Left kidney (tissue), 2 donors: ENCODE measurements around the gene MYBL2. TPM values are rescaled to one million over a fixed set of nuclear protein-coding genes. Genes with fewer than 3 reads are reported as not detected.

Experiments
- DNase-seq: peaks from one replicate; pipeline ENCODE4 v3.0.0-alpha.2; 2013
- polyA plus RNA-seq: library from polyadenylated mRNA; unstranded; fragments of 120-200 nt; gene quantifications from one replicate; pipeline ENCODE4 v1.2.1, GENCODE V29; 2013; ENCODE audit not compliant: insufficient read length

MYBL2 gene
- polyA plus RNA-seq, 1 donor: 34.0 TPM

DNA sequence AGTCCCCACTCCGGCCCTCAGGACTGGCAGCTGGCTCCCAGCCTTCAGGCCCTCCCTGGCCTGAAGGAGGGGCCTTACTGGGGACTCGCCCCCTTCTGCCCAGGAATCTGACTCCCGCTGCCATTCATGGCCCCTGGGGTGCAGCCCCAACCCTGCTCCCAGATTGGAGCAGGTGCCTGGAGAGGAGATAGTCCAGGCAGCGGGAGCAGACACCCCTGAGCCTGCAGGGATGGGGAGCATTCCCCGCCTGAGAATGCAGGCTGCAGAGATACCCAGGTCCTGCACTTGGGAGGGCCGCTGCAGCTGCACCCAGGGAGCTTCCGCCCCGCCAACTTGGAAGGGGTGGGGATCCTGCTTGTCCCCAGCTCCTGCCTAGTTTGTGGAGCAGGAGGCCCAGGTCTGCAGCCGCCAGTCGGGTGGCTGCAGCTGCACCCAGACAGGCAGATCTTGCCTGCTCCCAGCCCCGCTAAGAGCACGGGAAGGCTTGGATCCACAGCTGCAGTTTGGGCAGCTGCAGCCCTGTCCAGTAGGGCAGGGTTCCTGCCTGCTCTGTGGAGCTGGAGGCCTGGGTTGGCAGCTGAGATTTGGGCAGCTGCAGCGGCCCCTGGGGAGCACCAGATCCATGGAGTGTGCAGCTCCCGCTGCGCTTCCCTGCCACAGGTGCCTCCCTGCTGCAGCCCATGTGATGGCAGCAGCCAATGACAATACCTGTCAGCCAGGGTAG, 54.7 kb downstream of the MYBL2 start:
- DNase-seq: no peak

DNA sequence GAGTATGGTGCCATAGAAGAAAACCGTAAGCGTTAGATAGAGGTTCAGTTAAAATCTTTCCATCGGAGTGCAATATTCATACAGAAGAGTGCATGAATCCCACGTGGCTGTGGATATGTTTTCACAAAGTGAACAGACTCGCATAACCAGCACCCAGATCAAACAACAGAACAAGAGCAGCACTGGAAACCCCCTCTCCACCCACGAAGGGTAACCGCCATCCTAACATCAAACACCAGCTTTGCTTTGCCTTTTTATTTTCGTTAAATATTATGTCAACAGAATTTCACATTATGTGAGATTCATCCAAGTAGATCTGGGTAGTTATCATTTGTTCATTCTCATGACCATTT, 55.2 kb downstream of the MYBL2 start:
- DNase-seq: no peak

DNA sequence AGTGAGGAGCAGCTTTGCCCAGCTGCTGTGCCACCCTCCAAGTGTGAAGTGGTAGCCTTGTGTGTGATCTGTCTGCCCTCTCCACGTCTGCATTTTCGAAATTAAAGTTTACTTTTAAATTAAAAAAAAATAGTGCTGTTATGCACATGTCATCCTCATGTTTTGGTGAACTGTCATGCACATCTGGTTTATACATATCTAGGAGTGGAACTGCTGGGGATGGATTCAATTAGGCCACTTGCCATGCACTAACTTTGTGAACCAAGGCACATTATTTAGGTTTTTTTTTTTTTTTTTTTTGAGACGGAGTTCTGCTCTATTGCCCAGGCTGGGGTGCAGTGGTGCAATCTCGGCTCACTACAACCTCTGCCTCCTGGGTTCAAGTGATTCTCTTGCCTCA, 56.3 kb downstream of the MYBL2 start:
- DNase-seq: no peak

DNA sequence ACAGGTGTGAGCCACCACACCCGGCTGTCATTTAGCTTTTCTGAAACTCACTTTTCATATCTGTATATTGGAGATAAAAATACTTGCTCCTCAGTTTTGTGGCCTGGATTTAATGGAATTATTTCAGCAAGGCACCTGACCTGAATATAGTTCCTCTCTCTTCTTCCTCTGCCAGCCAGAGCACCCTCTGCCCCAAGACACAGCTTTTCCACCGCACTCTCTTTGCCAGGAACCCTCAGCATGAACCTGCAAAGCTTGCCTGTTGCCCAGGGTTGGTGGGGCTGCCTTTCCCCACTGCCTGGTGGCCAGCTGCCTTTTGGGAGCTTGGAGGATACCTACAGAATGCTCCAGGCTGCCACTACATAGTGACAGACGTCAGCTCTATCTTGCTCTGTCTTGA, 56.8 kb downstream of the MYBL2 start:
- no peak for DNase-seq

DNA sequence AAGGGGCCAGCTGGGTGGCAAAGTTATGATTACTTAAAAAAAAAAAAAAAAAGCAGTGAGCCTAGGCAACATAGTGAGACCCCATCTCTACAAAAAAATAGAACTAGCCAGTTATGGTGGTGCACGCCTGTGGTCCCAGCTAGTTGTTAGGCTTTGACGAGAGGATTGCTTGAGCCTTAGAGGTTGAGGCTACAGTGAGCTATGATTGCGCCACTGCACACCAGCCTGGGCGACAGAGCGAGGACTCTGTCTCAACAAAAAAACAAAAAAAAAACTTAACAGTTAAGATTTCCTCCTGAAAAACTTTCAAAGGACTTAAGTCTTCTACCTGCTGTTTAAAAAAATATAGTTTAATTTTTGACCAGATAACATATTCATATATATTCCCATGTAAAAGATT, 57.5 kb downstream of the MYBL2 start:
- no peak for DNase-seq

DNA sequence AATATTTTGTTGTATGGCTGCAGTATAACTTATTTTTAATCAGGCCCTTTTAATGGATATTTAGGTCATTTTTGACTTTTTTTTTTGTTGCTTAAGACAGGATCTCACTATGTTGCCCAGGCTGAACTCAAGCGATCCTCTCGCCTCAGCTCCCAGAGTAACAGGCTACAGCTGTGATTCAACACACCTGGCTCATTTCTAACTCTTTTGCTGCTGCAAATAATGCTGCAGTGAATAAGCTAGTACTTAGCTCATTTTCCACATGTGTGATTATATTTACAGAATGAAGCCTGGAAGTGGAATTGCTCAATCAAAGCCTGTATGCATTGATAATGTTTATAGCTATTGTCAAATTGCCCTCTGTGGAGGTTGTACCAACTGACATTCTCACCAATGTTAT, 58.8 kb downstream of the MYBL2 start:
- DNase-seq: no peak

DNA sequence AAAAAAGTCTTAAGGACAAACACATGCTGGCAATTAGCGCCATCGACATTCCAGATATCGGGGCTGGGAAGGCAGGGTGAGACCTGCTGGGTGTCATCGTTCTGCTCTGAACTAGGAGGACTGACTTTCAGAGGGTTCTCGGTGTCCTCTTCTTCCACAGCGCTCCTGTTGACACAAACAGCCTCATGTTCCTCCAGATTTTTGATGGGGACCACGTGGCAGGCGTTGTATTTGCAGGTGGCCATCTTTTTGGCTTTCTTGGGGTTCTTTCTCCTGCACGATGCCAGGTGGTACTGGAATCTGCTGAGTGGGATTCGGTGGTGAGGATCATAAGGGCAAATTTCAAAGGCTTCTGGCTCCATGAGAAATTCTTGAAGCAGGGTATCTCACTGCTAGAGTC, 59.4 kb downstream of the MYBL2 start:
- DNase-seq: no peak

DNA sequence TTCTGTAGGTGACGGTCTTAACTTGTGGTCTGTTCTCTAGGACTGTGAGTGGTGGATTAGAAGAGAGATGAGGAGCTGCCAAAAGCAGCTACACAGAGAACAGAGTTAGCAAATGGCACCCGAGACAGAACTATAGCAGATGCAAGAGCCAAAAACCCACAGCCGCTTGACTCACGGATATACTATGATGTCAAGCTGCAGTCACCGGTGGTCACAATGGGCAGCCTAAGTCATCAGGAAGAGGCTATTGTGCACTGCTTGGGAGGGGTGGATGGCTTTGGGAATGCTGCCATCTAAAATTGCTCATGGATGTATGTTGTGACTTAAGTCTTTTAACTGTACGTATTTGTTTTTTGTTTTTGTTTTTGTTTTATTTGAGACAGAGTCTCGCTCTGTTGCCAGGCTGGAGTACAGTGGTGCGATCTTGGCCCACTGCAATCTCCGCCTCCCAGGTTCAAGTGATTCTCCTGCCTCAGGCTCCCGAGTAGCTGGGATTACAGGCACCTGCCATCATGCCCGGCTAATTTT, 60.0 kb downstream of the MYBL2 start, which contains the start of gene GTSF1L:
TSS of gene GTSF1L (minus strand) at position 192 of the 528 bp plus-strand sequence. CDS start 308 bp downstream, outside the sequence.
- no peak for DNase-seq

DNA sequence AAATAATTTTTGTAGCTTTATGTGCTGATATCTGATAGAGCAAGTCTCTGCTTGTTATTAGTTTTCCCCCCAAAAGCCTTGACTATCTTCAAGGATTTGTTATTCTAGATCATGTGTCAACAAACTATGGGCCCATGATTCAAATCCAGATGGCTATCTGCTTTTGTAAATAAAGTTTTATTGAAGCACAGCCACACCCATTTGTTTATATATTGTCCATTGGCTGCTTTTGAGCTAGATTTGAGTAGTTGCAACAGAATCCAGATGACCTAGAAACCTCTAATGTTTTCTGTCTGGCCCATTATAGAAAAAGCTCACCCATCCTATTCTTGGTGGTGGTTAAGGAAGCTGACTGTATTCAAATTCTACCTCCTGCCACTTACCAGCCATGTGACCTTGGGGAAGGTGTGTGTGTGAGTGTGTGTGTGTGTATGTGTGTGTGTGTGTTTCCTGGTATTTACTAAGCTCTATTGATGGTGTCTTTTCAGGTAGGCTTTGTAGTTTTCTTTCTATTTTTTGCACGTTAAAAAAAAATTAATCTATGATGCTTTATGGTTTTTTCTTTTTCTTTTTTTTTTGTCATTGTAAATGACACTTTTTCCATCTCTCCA, 61.2 kb downstream of the MYBL2 start:
- no peak for DNase-seq

DNA sequence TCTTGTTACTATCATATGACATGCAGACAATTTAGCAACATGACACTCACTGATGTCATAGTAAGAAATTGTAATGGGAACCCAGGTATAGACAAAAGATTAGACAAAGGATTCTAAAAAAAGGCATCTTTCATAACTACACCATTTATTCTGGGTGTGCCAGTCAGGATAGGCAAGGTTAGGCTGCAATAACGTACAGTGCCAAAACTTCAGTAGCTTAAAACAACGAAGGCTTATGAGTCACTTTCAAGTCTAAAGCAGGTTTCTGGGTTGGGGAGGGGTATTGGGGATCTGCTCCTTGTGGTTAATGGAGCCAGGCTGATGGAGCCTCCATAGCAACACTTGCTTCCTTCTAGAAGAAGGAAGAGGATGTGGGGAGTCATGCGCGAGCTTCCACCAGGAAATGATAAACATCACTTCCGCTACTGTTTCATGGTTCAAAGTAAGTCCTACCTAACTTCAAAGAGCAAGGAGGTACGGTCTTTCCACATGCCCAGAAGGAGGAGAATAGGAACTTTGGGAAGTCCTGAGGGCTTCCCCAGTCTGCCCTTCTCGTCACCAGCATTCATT, 61.9 kb downstream of the MYBL2 start:
- DNase-seq: no peak

DNA sequence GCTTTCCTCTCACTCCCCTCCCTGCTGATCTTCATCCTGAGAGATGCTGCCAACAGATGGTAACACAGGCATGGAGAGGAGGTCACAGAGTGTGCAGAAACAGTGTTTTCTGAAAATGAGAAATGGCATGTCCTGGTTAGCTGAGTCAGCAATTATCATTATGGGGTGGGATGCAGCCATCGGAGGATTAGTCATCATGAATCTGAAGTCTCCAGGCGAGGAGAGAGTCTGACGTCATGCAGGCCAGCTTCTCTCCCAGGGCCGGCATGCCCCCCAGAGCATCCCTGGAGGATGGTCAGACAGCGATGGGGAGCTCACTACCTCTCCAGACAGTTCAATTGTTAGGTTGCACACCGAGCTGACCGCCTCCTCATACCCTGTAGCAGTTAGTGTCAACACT, 64.6 kb downstream of the MYBL2 start:
- DNase-seq: no peak

DNA sequence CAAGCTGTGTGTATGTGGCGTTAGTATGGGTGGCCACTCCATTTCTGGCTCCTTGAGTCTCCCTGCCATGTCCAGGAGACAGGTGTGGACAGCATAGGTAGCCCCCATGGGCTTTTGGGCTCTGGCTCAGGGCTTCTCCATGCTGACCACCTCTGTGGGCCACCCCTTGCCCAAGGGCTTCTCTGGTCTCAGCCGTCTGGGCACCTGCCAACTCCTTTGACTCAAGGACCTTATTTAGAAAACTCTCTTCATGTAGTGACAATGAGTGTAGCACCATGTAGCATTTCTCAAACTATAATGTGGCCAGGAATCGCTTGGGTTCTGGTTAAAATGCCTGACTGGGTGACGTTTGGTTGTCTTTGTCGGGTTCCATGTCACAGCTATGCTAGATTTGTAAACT, 65.0 kb downstream of the MYBL2 start:
- no peak for DNase-seq

DNA sequence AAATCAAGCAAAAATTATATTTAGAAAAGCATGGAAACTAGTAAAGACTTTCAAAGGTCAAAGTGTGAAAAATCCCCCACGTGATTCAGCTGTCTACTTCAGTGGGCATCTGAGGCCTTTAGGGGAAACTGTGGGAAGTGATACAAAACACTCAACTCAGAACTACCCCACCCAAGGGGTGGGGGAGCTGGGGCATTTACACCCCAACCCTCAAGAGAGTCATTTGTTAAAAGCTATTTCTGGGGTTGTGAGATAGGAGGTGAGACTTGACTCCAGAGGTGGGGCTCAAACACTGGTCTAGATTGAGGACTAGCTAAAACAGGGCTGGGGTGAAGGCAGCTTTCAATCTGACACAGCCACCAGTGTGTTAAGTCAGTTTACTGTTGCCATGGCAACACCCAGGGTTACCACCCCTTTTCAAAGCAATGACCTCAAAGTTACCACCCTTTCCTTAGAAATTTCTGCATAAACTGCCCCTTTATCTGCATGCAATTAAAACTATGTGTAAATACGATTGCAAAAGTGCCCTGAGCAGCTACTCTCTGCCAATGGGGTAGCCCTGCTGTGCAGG, 69.8 kb downstream of the MYBL2 start:
- DNase-seq: no peak

DNA sequence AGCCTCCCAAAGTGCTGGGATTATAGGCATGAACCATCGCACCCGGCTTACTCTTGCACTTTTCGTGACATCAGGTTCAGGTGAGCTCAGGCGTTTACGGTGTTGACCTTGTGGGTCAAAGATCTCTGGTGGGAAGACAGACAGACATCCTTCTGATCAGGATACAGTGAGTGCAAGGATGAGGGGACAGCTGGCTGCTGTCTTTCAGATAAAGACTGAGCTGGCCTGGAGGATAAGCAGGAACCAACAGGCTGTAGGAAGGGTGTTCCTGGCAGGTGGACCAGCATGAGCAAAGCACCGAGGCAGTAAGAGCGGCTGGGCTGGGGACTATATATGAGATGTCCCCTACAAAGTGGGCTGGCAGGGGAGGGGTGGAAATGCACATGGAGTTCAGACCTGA, 71.0 kb downstream of the MYBL2 start:
- no peak for DNase-seq

DNA sequence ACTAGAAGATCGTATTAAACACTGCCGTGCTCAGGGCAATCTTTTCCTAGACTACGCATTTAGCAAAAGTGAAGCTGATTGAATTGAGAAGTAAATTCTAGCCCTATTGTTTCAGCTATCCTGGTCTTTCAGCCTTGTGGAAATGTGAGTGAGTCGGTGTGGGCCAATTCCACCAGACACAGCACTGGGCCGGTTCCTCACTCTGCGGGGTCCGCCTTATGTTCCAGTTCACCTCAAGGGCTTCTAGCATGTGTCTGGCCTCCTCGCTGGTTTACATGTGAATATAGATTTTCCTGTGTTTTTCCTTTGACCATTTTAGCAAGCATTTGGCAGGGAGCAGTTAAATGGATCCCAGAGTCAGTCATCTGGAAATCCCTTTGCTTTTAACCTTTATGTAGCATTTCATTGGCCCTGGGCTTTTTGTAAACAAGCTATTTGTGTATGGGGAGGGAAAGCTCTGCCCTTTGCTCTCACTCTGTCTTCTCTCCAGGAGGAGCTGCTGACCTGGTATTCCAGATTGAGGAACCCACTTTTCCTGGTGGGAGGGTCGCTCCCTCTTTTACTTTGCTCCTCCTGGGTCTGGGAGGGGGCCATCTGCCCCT, 72.3 kb downstream of the MYBL2 start:
- no peak for DNase-seq

DNA sequence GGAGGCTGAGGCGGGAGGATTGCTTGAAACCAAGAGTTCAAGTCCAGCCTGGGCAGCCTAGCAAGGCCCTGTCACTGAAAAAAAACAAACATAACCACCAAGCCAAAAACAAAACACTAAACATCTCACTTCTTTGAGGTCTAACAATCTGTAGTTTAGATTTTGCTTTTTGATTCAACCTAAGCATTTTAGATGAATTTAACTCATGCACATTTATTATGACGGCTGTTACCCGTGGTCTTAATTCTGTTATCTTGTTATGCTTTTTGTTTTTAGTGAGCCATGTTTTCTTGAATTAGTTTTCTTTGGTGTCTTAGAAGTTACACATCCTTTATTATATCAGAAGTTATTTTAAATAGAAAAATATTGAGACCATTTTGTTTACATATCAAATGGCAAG, 73.7 kb downstream of the MYBL2 start:
- DNase-seq: no peak

DNA sequence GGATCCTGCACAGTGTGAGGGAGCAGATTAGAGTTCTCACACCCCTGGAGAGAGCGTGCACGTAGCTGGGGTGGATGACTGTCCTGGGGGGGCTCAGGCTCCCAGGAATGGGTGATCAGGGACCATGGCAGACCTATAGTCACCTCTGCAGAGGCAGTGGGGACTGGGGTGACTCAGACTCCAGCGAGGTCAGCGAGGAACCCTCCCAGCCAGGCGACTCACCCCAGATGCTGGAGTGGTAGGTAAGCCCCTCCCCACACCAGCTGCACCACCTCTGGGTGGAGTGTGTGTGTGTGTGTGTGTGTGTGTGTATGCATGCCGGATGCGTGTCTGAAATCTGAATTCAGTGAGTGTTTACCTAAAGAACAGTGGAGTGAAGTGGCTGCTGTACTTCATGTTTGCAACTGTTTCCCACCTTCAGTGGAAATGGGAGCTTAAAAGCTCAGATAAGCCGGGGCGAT, 77.3 kb downstream of the MYBL2 start:
- DNase-seq: no peak

DNA sequence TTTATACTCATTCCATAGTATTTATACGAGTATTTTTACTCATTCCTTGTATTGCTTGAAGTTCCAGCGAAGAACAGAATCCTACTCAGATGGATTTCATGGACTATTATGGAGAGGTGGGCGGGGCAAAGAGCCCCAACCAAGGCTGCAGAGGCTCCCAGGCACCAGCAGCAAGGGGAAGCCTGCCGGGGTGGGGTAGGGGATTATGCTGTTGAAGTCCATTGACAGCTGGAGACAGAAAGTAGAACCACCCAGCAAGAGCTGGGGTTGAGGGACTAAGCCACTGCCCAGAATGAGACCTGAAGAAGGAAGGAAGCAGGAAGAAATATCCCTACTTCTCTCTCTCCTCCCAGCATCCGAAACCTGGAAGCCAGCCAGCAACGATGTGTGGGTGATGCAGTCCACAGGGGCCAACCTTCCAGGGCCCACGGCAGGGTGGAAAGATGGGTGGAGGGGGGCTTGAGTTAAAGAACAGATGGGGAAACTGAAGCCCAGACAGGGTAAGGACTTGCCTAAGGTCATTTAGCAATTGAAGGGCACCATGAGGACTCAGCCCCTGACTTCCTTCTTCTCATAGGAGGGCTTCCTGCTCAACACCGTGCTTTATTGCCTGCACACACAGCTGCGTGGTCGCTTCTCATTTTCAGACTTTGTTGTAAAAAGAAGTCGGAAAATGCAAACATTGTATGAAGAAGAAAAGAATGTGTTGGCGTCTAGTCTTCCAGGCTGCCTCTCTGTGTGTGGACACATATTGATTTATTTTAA, 78.2 kb downstream of the MYBL2 start:
- no peak for DNase-seq

DNA sequence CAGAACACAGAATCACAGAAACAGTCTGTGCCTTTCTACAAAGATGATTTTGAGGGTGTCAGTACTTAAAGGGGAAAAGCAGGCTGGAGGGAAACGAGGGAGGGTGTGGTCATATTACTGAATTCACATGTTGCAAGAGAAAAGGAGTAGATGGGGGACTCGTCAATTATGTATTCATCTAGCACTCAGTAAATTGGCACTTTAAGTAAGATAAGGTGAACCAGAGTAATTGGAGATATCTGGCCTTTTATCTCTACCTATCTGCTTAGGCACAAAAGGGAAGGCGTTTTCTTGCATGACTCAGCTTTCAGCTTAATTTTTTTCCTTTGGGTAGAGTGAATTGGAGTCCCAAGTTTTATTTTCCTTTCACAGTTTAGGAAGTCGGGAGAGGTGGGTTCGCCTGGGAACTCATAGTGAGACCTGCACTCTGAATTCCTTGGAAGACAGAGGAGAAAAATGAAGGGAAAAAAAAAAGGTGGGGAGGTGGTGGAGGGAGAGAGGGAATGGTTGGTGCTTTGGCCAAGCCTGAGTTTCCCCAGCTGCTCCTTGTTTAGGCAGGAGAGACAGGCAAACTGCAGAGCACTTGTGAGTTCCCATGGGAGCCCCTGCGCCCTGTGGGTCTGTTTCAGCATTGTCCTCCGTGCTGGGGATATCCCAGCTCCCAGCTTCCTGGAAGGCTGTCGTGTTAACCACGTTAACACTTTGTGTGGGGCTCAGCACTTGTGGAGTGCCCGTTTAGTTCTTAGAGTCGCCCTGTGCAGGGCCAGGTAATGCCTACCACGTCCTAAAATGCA, 79.6 kb downstream of the MYBL2 start:
- no peak for DNase-seq

DNA sequence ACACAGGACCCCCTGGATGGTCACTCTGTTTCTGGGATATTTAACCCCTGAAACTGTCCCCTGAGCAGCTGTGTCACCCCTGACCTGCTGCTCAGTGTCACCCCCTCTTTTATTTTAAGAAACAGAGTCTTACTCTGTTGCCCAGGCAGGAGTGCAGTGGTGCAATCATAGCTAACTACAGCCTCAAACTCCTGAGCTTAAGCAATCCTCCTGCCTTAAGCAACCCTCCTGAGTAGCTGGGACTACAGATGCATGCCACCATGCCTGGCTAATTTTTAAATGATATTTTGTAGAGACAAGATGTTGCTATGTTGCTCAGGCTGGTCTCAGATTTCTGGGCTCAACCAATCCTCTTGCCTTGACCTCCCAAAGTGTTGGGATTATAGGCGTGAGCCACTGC, 81.4 kb downstream of the MYBL2 start:
- DNase-seq: no peak

DNA sequence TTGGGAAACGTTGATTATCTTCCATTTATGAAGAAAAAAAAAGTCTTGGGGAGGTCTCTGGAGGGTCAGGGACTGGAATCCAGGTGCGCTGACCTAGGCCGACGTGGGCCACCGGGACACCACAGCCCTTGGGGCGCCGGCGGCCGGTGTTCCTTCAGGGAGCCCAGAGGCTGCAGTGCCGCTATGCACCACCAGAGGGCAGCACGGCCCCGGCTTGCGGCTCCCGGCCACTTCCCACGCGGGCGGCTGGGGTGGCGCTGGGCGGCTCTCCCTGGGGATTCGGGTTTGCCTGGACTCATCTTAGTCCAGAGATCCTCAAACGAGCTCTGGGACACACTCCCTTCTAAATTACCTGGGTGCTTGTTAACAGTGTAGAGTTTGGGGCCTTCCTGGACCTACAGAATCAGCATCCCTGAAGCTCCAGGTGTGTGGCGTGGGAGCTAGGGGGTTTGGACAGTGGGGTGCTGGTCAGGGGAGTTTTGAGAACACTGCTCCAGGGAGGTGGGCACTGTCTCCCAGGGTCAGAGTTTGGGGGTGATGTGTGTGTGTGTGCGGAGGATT, 82.9 kb downstream of the MYBL2 start:
- peak; percentile 45 for DNase-seq
